GM12878 (cell line): ENCODE data around the gene SLAMF9. TPM values are rescaled to one million over a fixed set of nuclear protein-coding genes. Genes with fewer than 3 reads are reported as not detected.

Experiments used
- ATAC-seq: fragments of 200-7000 bp; cut with Tn5 transposase; 3 replicates; pipeline ENCODE4 v1.9.1; 2020; ENCODE audit warnings: mild to moderate bottlenecking, moderate library complexity
- BruUV-seq: library from RNA; stranded (reverse); fragments of 400-500 nt; replicated peaks from 2 replicates; lab custom pipeline; 2021; lab: Mats Ljungman, UMichigan
- CTCF ChIA-PET: fragments of 300-600 bp; sonication (Branson Sonifier 250); formaldehyde crosslinking; extraction: SDS; loops from one replicate; lab custom pipeline; 2021; ENCODE audit warnings: inconsistent platforms; lab: Yijun Ruan, JAX
- POLR2A ChIA-PET: fragments of 350-600 bp; formaldehyde crosslinking; extraction: SDS; loops from one replicate; lab custom pipeline; 2021; ENCODE audit warnings: inconsistent platforms; lab: Charles Lee
- RAD21 ChIA-PET: fragments of 300-600 bp; sonication (Branson Sonifier 250); formaldehyde crosslinking; loops from one replicate; lab custom pipeline; 2023; ENCODE audit warnings: antibody characterized with exemption; ENCODE audit not compliant: unreplicated experiment; lab: Charles Lee
- SMC1A ChIA-PET: fragments of 300-600 bp; sonication (Branson Sonifier 250); formaldehyde crosslinking; loops from one replicate; lab custom pipeline; 2023; ENCODE audit not compliant: unreplicated experiment, uncharacterized antibody; lab: Charles Lee
- DNase-seq: peaks from one replicate; pipeline ENCODE4 v3.0.0-alpha.2; 2011; ENCODE audit warnings: low read depth, low spot score
- FAIRE-seq: peaks from 3 replicates; lab custom pipeline; 2011; peaks lifted over from hg19 to GRCh38; lab: Jason Lieb, UNC
- H2AFZ ChIP-seq: 2 replicates; pipeline ENCODE4 v1.6.0; 2011; ENCODE audit warnings: low read depth, low read length, control low read depth; ENCODE audit not compliant: control insufficient read depth
- H3K27ac ChIP-seq: 2 replicates; pipeline ENCODE4 v1.5.1; 2011; ENCODE audit warnings: control low read depth; ENCODE audit not compliant: control insufficient read depth, insufficient read depth
- H3K27me3 ChIP-seq, 2 experiments: replicated peaks in 1 of 2; 2 replicates each; pipeline versions ENCODE4 v1.6.0 to v1.6.1; 2011; ENCODE audit warnings: low read length in 1 of 2; ENCODE audit not compliant: control insufficient read depth in 2 of 2, insufficient read depth in 2 of 2
- H3K36me3 ChIP-seq, 2 experiments: 2 replicates each; pipeline ENCODE4 v1.5.1; 2011; ENCODE audit warnings: low read length in 1 of 2; ENCODE audit not compliant: control insufficient read depth in 2 of 2, insufficient read depth in 2 of 2
- H3K4me1 ChIP-seq: 2 replicates; pipeline ENCODE4 v1.6.1; 2011; ENCODE audit warnings: mild to moderate bottlenecking, low read length, moderate library complexity, mixed read lengths; ENCODE audit not compliant: control insufficient read depth, insufficient read depth
- H3K4me2 ChIP-seq: 2 replicates; pipeline ENCODE4 v1.6.0; 2011; ENCODE audit warnings: control low read depth; ENCODE audit not compliant: control insufficient read depth, insufficient read depth
- H3K4me3 ChIP-seq: fragments of 200-600 bp; sonication (generic); 2 replicates; pipeline ENCODE4 v1.5.1; 2016
- H3K79me2 ChIP-seq: 2 replicates; pipeline ENCODE4 v1.6.0; 2011; ENCODE audit warnings: low read length; ENCODE audit not compliant: control insufficient read depth, insufficient read depth
- H3K9ac ChIP-seq: 2 replicates; pipeline ENCODE4 v1.8.0; 2011; ENCODE audit warnings: low read length, control low read depth, mixed read lengths; ENCODE audit not compliant: control insufficient read depth, insufficient read depth
- H3K9me3 ChIP-seq: replicated peaks from 3 replicates; pipeline ENCODE4 v1.5.1; 2011; ENCODE audit warnings: mild to moderate bottlenecking, low read length; ENCODE audit not compliant: control insufficient read depth, insufficient read depth
- H4K20me1 ChIP-seq: 2 replicates; pipeline ENCODE4 v1.6.0; 2011; ENCODE audit not compliant: control insufficient read depth, insufficient read depth
- BRCA1 ChIP-seq: IDR thresholded peaks from 2 replicates; pipeline ENCODE4 v1.6.1; 2011; ENCODE audit warnings: low read depth, low read length, improper control_type of control experiment
- CBX5 ChIP-seq: sonication (generic); IDR thresholded peaks from 2 replicates; pipeline ENCODE4 v1.6.1; 2016; ENCODE audit warnings: low read depth, moderate library complexity, mild to moderate bottlenecking, inconsistent platforms
- CREB1 ChIP-seq: IDR thresholded peaks from 2 replicates; pipeline ENCODE4 v1.6.1; 2012; ENCODE audit warnings: low read depth, mild to moderate bottlenecking, inconsistent platforms
- ELK1 ChIP-seq: IDR thresholded peaks from 2 replicates; pipeline ENCODE4 v1.6.1; 2012; ENCODE audit warnings: low read depth, low read length, improper control_type of control experiment
- FOXM1 ChIP-seq: IDR thresholded peaks from 2 replicates; pipeline ENCODE4 v1.6.1; 2012; ENCODE audit warnings: low read depth, mild to moderate bottlenecking, inconsistent platforms, low read length, moderate library complexity
- IKZF2 ChIP-seq, 2 experiments: fragments of 450-650 bp; IDR thresholded peaks; 2 replicates each; pipeline ENCODE4 v1.6.1; 2017; ENCODE audit warnings: mild to moderate bottlenecking in 2 of 2, moderate library complexity in 2 of 2
- MEF2A ChIP-seq: IDR thresholded peaks from 2 replicates; pipeline ENCODE4 v1.6.1; 2011; ENCODE audit warnings: low read depth, mild to moderate bottlenecking, low read length, moderate library complexity; ENCODE audit not compliant: insufficient read depth
- NFYB ChIP-seq: IDR thresholded peaks from 2 replicates; pipeline ENCODE4 v1.6.1; 2011; ENCODE audit warnings: low read depth, mild to moderate bottlenecking, low read length, improper control_type of control experiment, moderate library complexity; ENCODE audit not compliant: insufficient read depth
- NR2C1 ChIP-seq: fragments of 450-650 bp; IDR thresholded peaks from 2 replicates; pipeline ENCODE4 v1.6.1; 2017; ENCODE audit warnings: antibody characterized with exemption, mild to moderate bottlenecking, moderate library complexity
- POU2F2 ChIP-seq: IDR thresholded peaks from 3 replicates; pipeline ENCODE4 v1.6.1; 2011; ENCODE audit warnings: low read depth, mild to moderate bottlenecking, low read length, borderline replicate concordance
- RCOR1 ChIP-seq: conservative IDR thresholded peaks from 2 replicates; pipeline ENCODE4 v1.6.1; 2012; ENCODE audit warnings: low read depth, low read length, improper control_type of control experiment
- ZBED1 ChIP-seq: IDR thresholded peaks from 2 replicates; pipeline ENCODE4 v1.6.1; 2016; ENCODE audit warnings: borderline replicate concordance
- WGBS: methylation state at CpG from one replicate; pipeline ENCODE4 v1.1.6; 2016; ENCODE audit warnings: low lambda C conversion rate; ENCODE audit not compliant: insufficient replicate concordance, insufficient coverage; ENCODE audit errors: missing lambda C conversion rate; 5-methylcytosine and 5-hydroxymethylcytosine counted together
- in situ Hi-C: fragments of 300-500 bp; cut with MboI; formaldehyde crosslinking; loops from 9 replicates; pipeline ENCODE4 v1.14.3; 2018; ENCODE audit warnings: mixed read lengths
- intact Hi-C: fragments of 100-400 bp; cut with micrococcal nuclease; formaldehyde crosslinking; loops from one replicate; pipeline ENCODE4 v1.14.2; 2022; ENCODE audit not compliant: unreplicated experiment
- polyA plus RNA-seq, 11 experiments: library from polyadenylated mRNA; depleted of rRNA in 4 of 11; unstranded in 6 of 11; stranded (reverse) in 5 of 11; fragments of >200 nt; fragmentation: Nextera tagmentation in 4 of 11; fragmentation: Illumina TruSeq in 1 of 11; extraction: Ambion mirVana in 4 of 11; extraction: Trizol in 1 of 11; gene quantifications; 1 replicate in 1 of 11; 2 replicates in 10 of 11; pipeline versions ENCODE4 v1.2.1 to v1.2.3, GENCODE V29; 2011 to 2016; ENCODE audit warnings: inconsistent platforms in 2 of 11, missing spikeins in 2 of 11, low read depth in 1 of 11
- total RNA-seq, 4 experiments: library from RNA; depleted of rRNA in 3 of 4; stranded (reverse); fragments of >200 nt in 3 of 4; fragmentation: Illumina TruSeq in 1 of 4; extraction: Trizol in 1 of 4; gene quantifications; 2 replicates each; pipeline versions ENCODE4 v1.2.1 to v1.2.3, GENCODE V29; 2013 to 2021
- TF ChIP-seq, protein P1 (sequence below): fragments of 450-650 bp; conservative IDR thresholded peaks from 2 replicates; pipeline ENCODE4 v1.6.1; 2017; ENCODE audit warnings: mild to moderate bottlenecking, moderate library complexity
- TF ChIP-seq, protein P2 (sequence below): fragments of 450-650 bp; formaldehyde crosslinking; IDR thresholded peaks from 2 replicates; pipeline ENCODE4 v1.4.0; 2022; ENCODE audit warnings: mild to moderate bottlenecking, moderate library complexity

SLAMF9 gene
- total and polyA plus RNA-seq, 10 of the 15 experiments (the other 5 are each of a cell fraction or from before 2014, with no cell fraction given), result not detected

DNA sequence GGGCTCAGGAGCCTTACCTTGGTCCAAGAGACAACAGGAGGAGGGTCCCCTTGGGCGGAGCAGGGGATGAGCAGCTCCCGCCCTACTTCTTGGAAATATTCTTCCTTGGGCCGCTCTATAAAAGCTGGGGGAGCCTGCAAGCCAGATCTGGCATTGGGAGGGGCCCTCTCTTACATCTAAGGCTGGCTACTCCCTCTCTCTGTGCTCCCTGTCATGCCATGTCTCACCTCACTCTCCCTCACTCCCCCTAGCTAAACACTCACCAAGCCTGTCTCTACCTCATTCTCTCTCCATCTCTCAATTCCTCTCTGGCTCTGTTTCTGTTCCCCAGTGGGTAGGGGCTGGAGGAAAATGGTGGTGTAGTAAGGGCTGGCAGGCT is 22.3 kb downstream of the SLAMF9 start:
- Histone ChIP-seq H3K27me3 (0 out of 4 replicates have a peak, but pooled peaks cover 0 to 2% of the 10 kb centered on the region in 2 experiments), H3K9me3 (no peaks in the 10 kb centered on the region), H3K9ac (no peak overlapping the region), H3K4me3 (no peak overlapping the region), H2AFZ (no peak overlapping the region), H3K36me3 (no peaks in the 10 kb centered on the region), H3K4me2 (no peak overlapping the region), H3K79me2 (no peaks in the 10 kb centered on the region), H4K20me1 (no peaks in the 10 kb centered on the region), H3K27ac (no peak overlapping the region), H3K4me1 (peaks cover 11% of the 10 kb centered on the region)
- DNase-seq (no peak), FAIRE-seq (no peak), ATAC-seq (no peak)
- ChIA-PET POLR2A (interaction anchor here (1.0 to 3.9 kb wide), 2 partner anchors 9 to 41 kb away, joined by 3 to 23 read pairs; partner anchors contain the start of gene TAGLN2), RAD21 (interaction anchor here (2.1 to 12.4 kb wide), 3 partner anchors 9 to 76 kb away, joined by 12 to 113 read pairs (median 17); no protein-coding TSS in a partner anchor), CTCF (interaction anchor here (1.6 to 22.4 kb wide), 5 partner anchors 9 to 132 kb away, joined by 3 to 422 read pairs (median 10); no protein-coding TSS in a partner anchor), SMC1A (interaction anchor here (1.0 to 9.2 kb wide), 3 partner anchors 41 to 98 kb away, joined by 3 to 122 read pairs (median 4); no protein-coding TSS in a partner anchor)
- in situ Hi-C loops, result no loop called here
- no TSS peak for BruUV-seq
- intact Hi-C loops, result no loop called here
- WGBS, result 71% methylated on average over 3 of the region's 3 CpGs
- TF ChIP-seq NR2C1 (no peak), CREB1 (no peak), CBX5 (no peak), POU2F2 (no peak), RCOR1 (no peak), NFYB (no peak), ELK1 (no peak), BRCA1 (no peak), FOXM1 (no peak), MEF2A (no peak), IKZF2 (IDR thresholded peaks at IDR 0.05) (no peak), ZBED1 (no peak)
- TF ChIP-seq, protein P1, sequence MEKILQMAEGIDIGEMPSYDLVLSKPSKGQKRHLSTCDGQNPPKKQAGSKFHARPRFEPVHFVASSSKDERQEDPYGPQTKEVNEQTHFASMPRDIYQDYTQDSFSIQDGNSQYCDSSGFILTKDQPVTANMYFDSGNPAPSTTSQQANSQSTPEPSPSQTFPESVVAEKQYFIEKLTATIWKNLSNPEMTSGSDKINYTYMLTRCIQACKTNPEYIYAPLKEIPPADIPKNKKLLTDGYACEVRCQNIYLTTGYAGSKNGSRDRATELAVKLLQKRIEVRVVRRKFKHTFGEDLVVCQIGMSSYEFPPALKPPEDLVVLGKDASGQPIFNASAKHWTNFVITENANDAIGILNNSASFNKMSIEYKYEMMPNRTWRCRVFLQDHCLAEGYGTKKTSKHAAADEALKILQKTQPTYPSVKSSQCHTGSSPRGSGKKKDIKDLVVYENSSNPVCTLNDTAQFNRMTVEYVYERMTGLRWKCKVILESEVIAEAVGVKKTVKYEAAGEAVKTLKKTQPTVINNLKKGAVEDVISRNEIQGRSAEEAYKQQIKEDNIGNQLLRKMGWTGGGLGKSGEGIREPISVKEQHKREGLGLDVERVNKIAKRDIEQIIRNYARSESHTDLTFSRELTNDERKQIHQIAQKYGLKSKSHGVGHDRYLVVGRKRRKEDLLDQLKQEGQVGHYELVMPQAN, result no peak
- TF ChIP-seq, protein P2, sequence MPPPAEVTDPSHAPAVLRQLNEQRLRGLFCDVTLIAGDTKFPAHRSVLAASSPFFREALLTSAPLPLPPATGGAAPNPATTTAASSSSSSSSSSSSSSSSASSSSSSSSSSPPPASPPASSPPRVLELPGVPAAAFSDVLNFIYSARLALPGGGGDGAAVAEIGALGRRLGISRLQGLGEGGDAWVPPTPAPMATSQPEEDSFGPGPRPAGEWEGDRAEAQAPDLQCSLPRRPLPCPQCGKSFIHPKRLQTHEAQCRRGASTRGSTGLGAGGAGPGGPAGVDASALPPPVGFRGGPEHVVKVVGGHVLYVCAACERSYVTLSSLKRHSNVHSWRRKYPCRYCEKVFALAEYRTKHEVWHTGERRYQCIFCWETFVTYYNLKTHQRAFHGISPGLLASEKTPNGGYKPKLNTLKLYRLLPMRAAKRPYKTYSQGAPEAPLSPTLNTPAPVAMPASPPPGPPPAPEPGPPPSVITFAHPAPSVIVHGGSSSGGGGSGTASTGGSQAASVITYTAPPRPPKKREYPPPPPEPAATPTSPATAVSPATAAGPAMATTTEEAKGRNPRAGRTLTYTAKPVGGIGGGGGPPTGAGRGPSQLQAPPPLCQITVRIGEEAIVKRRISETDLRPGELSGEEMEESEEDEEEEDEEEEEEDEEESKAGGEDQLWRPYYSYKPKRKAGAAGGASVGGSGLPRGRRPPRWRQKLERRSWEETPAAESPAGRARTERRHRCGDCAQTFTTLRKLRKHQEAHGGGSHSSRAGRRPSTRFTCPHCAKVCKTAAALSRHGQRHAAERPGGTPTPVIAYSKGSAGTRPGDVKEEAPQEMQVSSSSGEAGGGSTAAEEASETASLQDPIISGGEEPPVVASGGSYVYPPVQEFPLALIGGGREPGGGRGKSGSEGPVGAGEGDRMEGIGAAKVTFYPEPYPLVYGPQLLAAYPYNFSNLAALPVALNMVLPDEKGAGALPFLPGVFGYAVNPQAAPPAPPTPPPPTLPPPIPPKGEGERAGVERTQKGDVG (CRISPR knock-in tag), result no peak
